ENCODE data around the gene TNFAIP8L3.

DNA sequence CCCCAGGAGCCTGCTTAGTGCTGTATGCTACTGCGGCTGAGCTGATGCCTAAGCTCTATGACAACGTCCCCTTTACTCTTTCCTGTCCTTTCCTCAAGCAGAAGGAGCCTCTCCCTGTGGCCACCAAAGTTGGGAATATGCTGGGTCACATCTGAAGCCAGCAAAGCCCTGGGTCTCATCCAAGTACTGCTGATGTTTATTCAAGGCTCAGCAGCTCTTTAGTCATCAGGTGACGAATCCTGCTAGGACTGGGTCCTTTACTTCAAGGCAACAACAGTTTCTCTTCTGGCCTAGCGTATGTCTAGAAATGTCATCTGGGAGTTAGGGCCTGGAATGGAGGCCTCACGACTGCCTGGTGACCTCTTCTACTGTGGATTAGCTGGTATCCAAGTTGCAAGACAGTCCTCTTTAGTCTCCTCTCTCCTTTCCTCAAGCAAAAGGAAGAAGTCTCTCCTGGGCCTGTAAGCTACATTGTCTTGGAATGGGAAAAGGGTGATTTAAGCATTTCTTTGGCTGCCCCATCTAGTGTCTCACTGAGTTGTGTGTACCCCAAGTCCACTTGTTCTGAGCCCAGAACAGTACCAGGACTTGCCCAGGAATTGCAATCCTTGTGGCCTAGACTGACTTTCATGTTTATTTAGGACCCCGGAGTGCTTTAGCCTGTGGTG lies 63.9 kb downstream of the TNFAIP8L3 start:
- TF ChIP-seq, protein P1, sequence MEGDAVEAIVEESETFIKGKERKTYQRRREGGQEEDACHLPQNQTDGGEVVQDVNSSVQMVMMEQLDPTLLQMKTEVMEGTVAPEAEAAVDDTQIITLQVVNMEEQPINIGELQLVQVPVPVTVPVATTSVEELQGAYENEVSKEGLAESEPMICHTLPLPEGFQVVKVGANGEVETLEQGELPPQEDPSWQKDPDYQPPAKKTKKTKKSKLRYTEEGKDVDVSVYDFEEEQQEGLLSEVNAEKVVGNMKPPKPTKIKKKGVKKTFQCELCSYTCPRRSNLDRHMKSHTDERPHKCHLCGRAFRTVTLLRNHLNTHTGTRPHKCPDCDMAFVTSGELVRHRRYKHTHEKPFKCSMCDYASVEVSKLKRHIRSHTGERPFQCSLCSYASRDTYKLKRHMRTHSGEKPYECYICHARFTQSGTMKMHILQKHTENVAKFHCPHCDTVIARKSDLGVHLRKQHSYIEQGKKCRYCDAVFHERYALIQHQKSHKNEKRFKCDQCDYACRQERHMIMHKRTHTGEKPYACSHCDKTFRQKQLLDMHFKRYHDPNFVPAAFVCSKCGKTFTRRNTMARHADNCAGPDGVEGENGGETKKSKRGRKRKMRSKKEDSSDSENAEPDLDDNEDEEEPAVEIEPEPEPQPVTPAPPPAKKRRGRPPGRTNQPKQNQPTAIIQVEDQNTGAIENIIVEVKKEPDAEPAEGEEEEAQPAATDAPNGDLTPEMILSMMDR (IDR thresholded peaks at IDR 0.05 in 4 of 5, conservative IDR thresholded peaks at IDR 0.05 in 1 of 5): no peak
- no peak for TF ChIP-seq POLR2A (IDR thresholded peaks at IDR 0.05)
